Liver (tissue), 9 donors: Measurements from ENCODE around the gene TMSB4X. TPM values are rescaled to one million over a fixed set of nuclear protein-coding genes. Genes with fewer than 3 reads are reported as not detected.

Experiments used
- DNase-seq: peaks from one replicate; pipeline ENCODE4 v3.0.0-alpha.2; 2017; ENCODE audit warnings: low spot score
- H3K27ac ChIP-seq, 2 donors: one replicate each; pipeline ENCODE4 v1.7.0; 2013; ENCODE audit warnings: inconsistent platforms in 2 of 2, low read length in 2 of 2, control low read depth in 1 of 2, low read depth in 1 of 2, mild to moderate bottlenecking in 1 of 2
- H3K27me3 ChIP-seq, 4 donors: one replicate each; pipeline versions ENCODE4 v1.6.1 to v1.7.0; 2013; ENCODE audit warnings: low read length in 3 of 4, inconsistent platforms in 1 of 4, mild to moderate bottlenecking in 1 of 4, moderate library complexity in 1 of 4; ENCODE audit not compliant: control insufficient read depth in 4 of 4, insufficient read depth in 4 of 4
- H3K36me3 ChIP-seq, 4 donors: one replicate each; pipeline versions ENCODE4 v1.6.1 to v1.7.0; 2013; ENCODE audit warnings: low read length in 3 of 4, mild to moderate bottlenecking in 3 of 4, low read depth in 1 of 4, moderate library complexity in 1 of 4; ENCODE audit not compliant: control insufficient read depth in 4 of 4, insufficient read depth in 3 of 4
- H3K4me1 ChIP-seq, 4 donors: one replicate each; pipeline versions ENCODE4 v1.6.1 to v1.7.0; 2013; ENCODE audit warnings: low read length in 3 of 4, mild to moderate bottlenecking in 3 of 4, moderate library complexity in 1 of 4; ENCODE audit not compliant: control insufficient read depth in 4 of 4, insufficient read depth in 4 of 4
- H3K4me3 ChIP-seq, 3 donors: one replicate each; pipeline versions ENCODE4 v1.6.1 to v1.7.0; 2013; ENCODE audit warnings: low read length in 3 of 3, control low read depth in 1 of 3, low read depth in 1 of 3, mild to moderate bottlenecking in 1 of 3
- H3K9ac ChIP-seq, 2 donors: one replicate each; pipeline ENCODE4 v1.7.0; 2013; ENCODE audit warnings: low read length in 2 of 2, mild to moderate bottlenecking in 2 of 2, moderate library complexity in 2 of 2, control low read depth in 1 of 2, low read depth in 1 of 2
- H3K9me3 ChIP-seq, 4 donors: one replicate each; pipeline versions ENCODE4 v1.6.1 to v1.7.0; 2013; ENCODE audit warnings: low read length in 3 of 4; ENCODE audit not compliant: control insufficient read depth in 4 of 4
- ATF3 ChIP-seq: IDR thresholded peaks from 2 replicates; pipeline ENCODE4 v1.6.1; 2016; ENCODE audit warnings: antibody characterized with exemption
- CTCF ChIP-seq: fragments of 150-350 bp; IDR thresholded peaks from 2 replicates; pipeline ENCODE4 v1.5.1; 2017; ENCODE audit warnings: improper control_type of control experiment, low read depth, low read length; ENCODE audit not compliant: missing input control
- EGR1 ChIP-seq, 2 donors: IDR thresholded peaks; 2 replicates each; pipeline ENCODE4 v1.6.1; 2016 to 2018; ENCODE audit warnings: antibody characterized with exemption in 2 of 2, low read depth in 2 of 2
- FOXA1 ChIP-seq: IDR thresholded peaks from 2 replicates; pipeline ENCODE4 v1.6.1; 2016; ENCODE audit warnings: antibody characterized with exemption
- FOXA2 ChIP-seq: IDR thresholded peaks from 2 replicates; pipeline ENCODE4 v1.6.1; 2016; ENCODE audit warnings: antibody characterized with exemption
- GABPA ChIP-seq, 2 donors: IDR thresholded peaks in 1 of 2; conservative IDR thresholded peaks in 1 of 2; 2 replicates each; pipeline ENCODE4 v1.6.1; 2016; ENCODE audit warnings: antibody characterized with exemption in 2 of 2, mild to moderate bottlenecking in 1 of 2, moderate library complexity in 1 of 2
- HNF4A ChIP-seq, 2 donors: conservative IDR thresholded peaks; 2 replicates each; pipeline ENCODE4 v1.6.1; 2016; ENCODE audit warnings: antibody characterized with exemption in 2 of 2, mild to moderate bottlenecking in 2 of 2
- HNF4G ChIP-seq: IDR thresholded peaks from 2 replicates; pipeline ENCODE4 v1.6.1; 2016; ENCODE audit warnings: antibody characterized with exemption
- JUND ChIP-seq, 2 donors: IDR thresholded peaks; 2 replicates each; pipeline ENCODE4 v1.6.1; 2016; ENCODE audit warnings: antibody characterized with exemption in 2 of 2
- MAX ChIP-seq: IDR thresholded peaks from 2 replicates; pipeline ENCODE4 v1.6.1; 2016; ENCODE audit warnings: antibody characterized with exemption
- NR2F2 ChIP-seq: IDR thresholded peaks from 2 replicates; pipeline ENCODE4 v1.6.1; 2016; ENCODE audit warnings: antibody characterized with exemption
- RAD21 ChIP-seq, 2 donors: IDR thresholded peaks; 2 replicates each; pipeline ENCODE4 v1.6.1; 2016; ENCODE audit warnings: antibody characterized with exemption in 2 of 2, mild to moderate bottlenecking in 2 of 2
- REST ChIP-seq: IDR thresholded peaks from 2 replicates; pipeline ENCODE4 v1.6.1; 2016; ENCODE audit warnings: antibody characterized with exemption, mild to moderate bottlenecking
- RXRA ChIP-seq, 2 donors: IDR thresholded peaks; 2 replicates each; pipeline ENCODE4 v1.6.1; 2017 to 2018; ENCODE audit warnings: antibody characterized with exemption in 2 of 2, mild to moderate bottlenecking in 1 of 2
- SP1 ChIP-seq: IDR thresholded peaks from 2 replicates; pipeline ENCODE4 v1.6.1; 2018; ENCODE audit warnings: antibody characterized with exemption, mild to moderate bottlenecking
- TAF1 ChIP-seq: conservative IDR thresholded peaks from 2 replicates; pipeline ENCODE4 v1.6.1; 2016; ENCODE audit warnings: antibody characterized with exemption, mild to moderate bottlenecking
- YY1 ChIP-seq: IDR thresholded peaks from 2 replicates; pipeline ENCODE4 v1.6.1; 2016; ENCODE audit warnings: antibody characterized with exemption, mild to moderate bottlenecking
- ZBTB33 ChIP-seq: IDR thresholded peaks from 2 replicates; pipeline ENCODE4 v1.6.1; 2016; ENCODE audit warnings: antibody characterized with exemption
- WGBS: extraction: QIAGEN DNeasy Blood & Tissue Kit; methylation state at CpG from one replicate; pipeline ENCODE4 v1.1.7; 2013; 5-methylcytosine and 5-hydroxymethylcytosine counted together
- polyA plus RNA-seq, 2 donors: library from polyadenylated mRNA; stranded (reverse) in 1 of 2; unstranded in 1 of 2; fragments of 200-250 nt in 1 of 2; fragments of >200 nt in 1 of 2; fragmentation: Nextera tagmentation in 1 of 2; extraction: Ambion mirVana in 1 of 2; gene quantifications; one replicate each; pipeline versions ENCODE4 v1.2.1 to v1.2.3, GENCODE V29; 2013 to 2015
- total RNA-seq, 2 donors: library from RNA; depleted of rRNA; stranded (reverse); fragments of >200 nt; gene quantifications; one replicate each; pipeline ENCODE4 v1.2.3, GENCODE V29; 2014
- donor health status: healthy.
- donor health status: healthy.
- donor health status: healthy.
- donor health status: healthy.
- donor health status: healthy.

TMSB4X gene
- total and polyA plus RNA-seq, 4 donors: 658 to 1,704 (median 816) TPM

- H3K4me3 ChIP-seq: no peak overlapping the region
- no peak overlapping the region for H3K27ac ChIP-seq
- no peaks in the 10 kb centered on the region for H3K36me3 ChIP-seq
- H3K9me3 ChIP-seq: no peaks in the 10 kb centered on the region
- H3K9ac ChIP-seq: no peak overlapping the region
- 92% methylated on average over 4 of the region's 4 CpGs for WGBS
- H3K4me1 ChIP-seq: peaks cover 4 to 15% (median 11%) of the 10 kb centered on the region in 4 donors
- no peak for TF ChIP-seq MAX
- TF ChIP-seq HNF4A (conservative IDR thresholded peaks at IDR 0.05): no peak
- no peak for TF ChIP-seq HNF4G
- no peak for TF ChIP-seq SP1
- TF ChIP-seq REST: no peak
- no peak for TF ChIP-seq RAD21 (IDR thresholded peaks at IDR 0.05)
- H3K27me3 ChIP-seq: no peaks in the 10 kb centered on the region
- DNase-seq: no peak
Observed at GRCh38 chrX:12945494-12945893, 29.4 kb upstream of the TMSB4X start.

- no peak for DNase-seq
- 75% methylated on average over 4 of the region's 4 CpGs for WGBS
- Histone ChIP-seq H3K36me3 (no peaks in the 10 kb centered on the region), H3K27ac (no peak overlapping the region), H3K9ac (no peak overlapping the region), H3K27me3 (no peaks in the 10 kb centered on the region), H3K4me1 (peaks cover 4 to 15% (median 11%) of the 10 kb centered on the region in 4 donors), H3K9me3 (no peaks in the 10 kb centered on the region), H3K4me3 (no peak overlapping the region)
- TF ChIP-seq NR2F2 (no peak), MAX (no peak), RAD21 (IDR thresholded peaks at IDR 0.05) (no peak), REST (no peak), HNF4A (conservative IDR thresholded peaks at IDR 0.05) (no peak), RXRA (IDR thresholded peaks at IDR 0.05) (no peak), GABPA (IDR thresholded peaks at IDR 0.05 in 1 of 2, conservative IDR thresholded peaks at IDR 0.05 in 1 of 2) (no peak), CTCF (no peak), FOXA2 (no peak), JUND (IDR thresholded peaks at IDR 0.05) (no peak), ATF3 (no peak), ZBTB33 (no peak), TAF1 (no peak), EGR1 (IDR thresholded peaks at IDR 0.05; ENCODE audit: low read depth in 2 of 2) (no peak), YY1 (no peak), FOXA1 (no peak), SP1 (no peak)
Observed at GRCh38 chrX:12946406-12946805, 28.5 kb upstream of the TMSB4X start.
